Neural cell (in vitro differentiated cells): ENCODE measurements around the gene AIP.

Source experiments
- TF ChIP-seq, protein P1 (sequence below): fragments of 450-650 bp; IDR thresholded peaks from 2 replicates; pipeline ENCODE4 v1.5.1; 2014; ENCODE audit warnings: antibody characterized with exemption, mild to moderate bottlenecking, moderate library complexity; ENCODE audit not compliant: poor library complexity, severe bottlenecking
- TF ChIP-seq, protein P2 (sequence below): IDR thresholded peaks from 2 replicates; pipeline ENCODE4 v1.6.1; 2012; ENCODE audit warnings: borderline replicate concordance

DNA sequence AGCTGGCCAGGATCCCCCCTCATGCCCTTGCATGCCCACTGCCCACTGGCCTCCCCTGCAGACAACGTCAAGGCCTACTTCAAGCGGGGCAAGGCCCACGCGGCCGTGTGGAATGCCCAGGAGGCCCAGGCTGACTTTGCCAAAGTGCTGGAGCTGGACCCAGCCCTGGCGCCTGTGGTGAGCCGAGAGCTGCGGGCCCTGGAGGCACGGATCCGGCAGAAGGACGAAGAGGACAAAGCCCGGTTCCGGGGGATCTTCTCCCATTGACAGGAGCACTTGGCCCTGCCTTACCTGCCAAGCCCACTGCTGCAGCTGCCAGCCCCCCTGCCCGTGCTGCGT lies 7.9 kb downstream of the AIP start:
- TF ChIP-seq, protein P1, sequence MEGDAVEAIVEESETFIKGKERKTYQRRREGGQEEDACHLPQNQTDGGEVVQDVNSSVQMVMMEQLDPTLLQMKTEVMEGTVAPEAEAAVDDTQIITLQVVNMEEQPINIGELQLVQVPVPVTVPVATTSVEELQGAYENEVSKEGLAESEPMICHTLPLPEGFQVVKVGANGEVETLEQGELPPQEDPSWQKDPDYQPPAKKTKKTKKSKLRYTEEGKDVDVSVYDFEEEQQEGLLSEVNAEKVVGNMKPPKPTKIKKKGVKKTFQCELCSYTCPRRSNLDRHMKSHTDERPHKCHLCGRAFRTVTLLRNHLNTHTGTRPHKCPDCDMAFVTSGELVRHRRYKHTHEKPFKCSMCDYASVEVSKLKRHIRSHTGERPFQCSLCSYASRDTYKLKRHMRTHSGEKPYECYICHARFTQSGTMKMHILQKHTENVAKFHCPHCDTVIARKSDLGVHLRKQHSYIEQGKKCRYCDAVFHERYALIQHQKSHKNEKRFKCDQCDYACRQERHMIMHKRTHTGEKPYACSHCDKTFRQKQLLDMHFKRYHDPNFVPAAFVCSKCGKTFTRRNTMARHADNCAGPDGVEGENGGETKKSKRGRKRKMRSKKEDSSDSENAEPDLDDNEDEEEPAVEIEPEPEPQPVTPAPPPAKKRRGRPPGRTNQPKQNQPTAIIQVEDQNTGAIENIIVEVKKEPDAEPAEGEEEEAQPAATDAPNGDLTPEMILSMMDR: no peak
- TF ChIP-seq, protein P2, sequence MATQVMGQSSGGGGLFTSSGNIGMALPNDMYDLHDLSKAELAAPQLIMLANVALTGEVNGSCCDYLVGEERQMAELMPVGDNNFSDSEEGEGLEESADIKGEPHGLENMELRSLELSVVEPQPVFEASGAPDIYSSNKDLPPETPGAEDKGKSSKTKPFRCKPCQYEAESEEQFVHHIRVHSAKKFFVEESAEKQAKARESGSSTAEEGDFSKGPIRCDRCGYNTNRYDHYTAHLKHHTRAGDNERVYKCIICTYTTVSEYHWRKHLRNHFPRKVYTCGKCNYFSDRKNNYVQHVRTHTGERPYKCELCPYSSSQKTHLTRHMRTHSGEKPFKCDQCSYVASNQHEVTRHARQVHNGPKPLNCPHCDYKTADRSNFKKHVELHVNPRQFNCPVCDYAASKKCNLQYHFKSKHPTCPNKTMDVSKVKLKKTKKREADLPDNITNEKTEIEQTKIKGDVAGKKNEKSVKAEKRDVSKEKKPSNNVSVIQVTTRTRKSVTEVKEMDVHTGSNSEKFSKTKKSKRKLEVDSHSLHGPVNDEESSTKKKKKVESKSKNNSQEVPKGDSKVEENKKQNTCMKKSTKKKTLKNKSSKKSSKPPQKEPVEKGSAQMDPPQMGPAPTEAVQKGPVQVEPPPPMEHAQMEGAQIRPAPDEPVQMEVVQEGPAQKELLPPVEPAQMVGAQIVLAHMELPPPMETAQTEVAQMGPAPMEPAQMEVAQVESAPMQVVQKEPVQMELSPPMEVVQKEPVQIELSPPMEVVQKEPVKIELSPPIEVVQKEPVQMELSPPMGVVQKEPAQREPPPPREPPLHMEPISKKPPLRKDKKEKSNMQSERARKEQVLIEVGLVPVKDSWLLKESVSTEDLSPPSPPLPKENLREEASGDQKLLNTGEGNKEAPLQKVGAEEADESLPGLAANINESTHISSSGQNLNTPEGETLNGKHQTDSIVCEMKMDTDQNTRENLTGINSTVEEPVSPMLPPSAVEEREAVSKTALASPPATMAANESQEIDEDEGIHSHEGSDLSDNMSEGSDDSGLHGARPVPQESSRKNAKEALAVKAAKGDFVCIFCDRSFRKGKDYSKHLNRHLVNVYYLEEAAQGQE: no peak
